Lower leg skin (tissue), 4 donors: ENCODE data around the gene TLCD4. TPM values are rescaled to one million over a fixed set of nuclear protein-coding genes. Genes with fewer than 3 reads are reported as not detected.

ENCODE experiments used
- DNase-seq, 2 donors: peaks; one replicate each; pipeline ENCODE4 v3.0.0-alpha.2; 2019; ENCODE audit warnings: low spot score in 2 of 2
- H3K4me3 ChIP-seq: fragments of 200-600 bp; sonication (generic); 2 replicates; pipeline ENCODE4 v1.5.1; 2017; ENCODE audit warnings: mild to moderate bottlenecking, low read depth; ENCODE audit not compliant: poor library complexity, severe bottlenecking
- POLR2A ChIP-seq, 2 donors: fragments of 450-650 bp; IDR thresholded peaks; one replicate each; pipeline ENCODE4 v1.6.1; 2016 to 2017; ENCODE audit warnings: antibody characterized with exemption in 2 of 2, mild to moderate bottlenecking in 1 of 2, moderate library complexity in 1 of 2
- WGBS, 2 donors: methylation state at CpG; one replicate each; pipeline ENCODE4 v1.1.5; 2018; 5-methylcytosine and 5-hydroxymethylcytosine counted together
- intact Hi-C: fragments of 100-400 bp; cut with DNase I; formaldehyde crosslinking; loops from one replicate; pipeline ENCODE4 v1.15.0; 2023; ENCODE audit warnings: low total_unique reads
- total RNA-seq, 4 donors: library from RNA; depleted of rRNA; stranded (reverse); fragments of >200 nt; gene quantifications; one replicate each; pipeline ENCODE4 v1.1.0, GENCODE V29; 2016
- TF ChIP-seq, protein P1 (sequence below), 3 donors: fragments of 450-650 bp; IDR thresholded peaks; one replicate each; pipeline ENCODE4 v1.5.1; 2016; ENCODE audit warnings: antibody characterized with exemption in 3 of 3, mild to moderate bottlenecking in 3 of 3, moderate library complexity in 2 of 3

Gene TLCD4
- total RNA-seq, 4 donors from 2014 or later: 2.9 to 9.0 (median 4.9) TPM

DNA sequence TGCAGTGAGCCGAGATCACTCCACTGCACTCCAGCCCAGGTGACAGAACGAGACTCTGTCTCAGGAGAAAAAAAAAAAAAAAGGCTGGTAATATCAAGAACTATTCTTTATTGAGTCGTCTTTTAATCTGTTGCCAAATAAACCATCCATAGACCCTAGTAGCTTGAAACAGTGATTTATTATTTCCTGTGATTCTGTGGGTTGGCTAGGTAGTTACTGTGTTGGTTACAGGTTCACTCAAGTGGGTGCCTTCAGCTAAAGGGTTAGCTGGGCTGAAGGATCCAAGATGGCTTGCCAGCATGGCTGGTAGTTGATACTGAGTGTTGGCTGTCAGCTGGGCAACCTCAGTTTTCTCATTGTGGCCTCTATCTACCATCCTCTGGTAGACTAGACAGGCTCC is 9.2 kb downstream of the TLCD4 start:
- H3K4me3 ChIP-seq: no peak overlapping the region
- WGBS, 2 donors: 74 to 78% methylated on average over 3 of the region's 3 CpGs
- DNase-seq: no peak
- intact Hi-C loops: loop anchor here (2.0 kb wide), 1 partner anchor 50 kb away; no protein-coding TSS in a partner anchor
- TF ChIP-seq, protein P1, sequence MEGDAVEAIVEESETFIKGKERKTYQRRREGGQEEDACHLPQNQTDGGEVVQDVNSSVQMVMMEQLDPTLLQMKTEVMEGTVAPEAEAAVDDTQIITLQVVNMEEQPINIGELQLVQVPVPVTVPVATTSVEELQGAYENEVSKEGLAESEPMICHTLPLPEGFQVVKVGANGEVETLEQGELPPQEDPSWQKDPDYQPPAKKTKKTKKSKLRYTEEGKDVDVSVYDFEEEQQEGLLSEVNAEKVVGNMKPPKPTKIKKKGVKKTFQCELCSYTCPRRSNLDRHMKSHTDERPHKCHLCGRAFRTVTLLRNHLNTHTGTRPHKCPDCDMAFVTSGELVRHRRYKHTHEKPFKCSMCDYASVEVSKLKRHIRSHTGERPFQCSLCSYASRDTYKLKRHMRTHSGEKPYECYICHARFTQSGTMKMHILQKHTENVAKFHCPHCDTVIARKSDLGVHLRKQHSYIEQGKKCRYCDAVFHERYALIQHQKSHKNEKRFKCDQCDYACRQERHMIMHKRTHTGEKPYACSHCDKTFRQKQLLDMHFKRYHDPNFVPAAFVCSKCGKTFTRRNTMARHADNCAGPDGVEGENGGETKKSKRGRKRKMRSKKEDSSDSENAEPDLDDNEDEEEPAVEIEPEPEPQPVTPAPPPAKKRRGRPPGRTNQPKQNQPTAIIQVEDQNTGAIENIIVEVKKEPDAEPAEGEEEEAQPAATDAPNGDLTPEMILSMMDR (IDR thresholded peaks at IDR 0.05): no peak
- no peak for TF ChIP-seq POLR2A (IDR thresholded peaks at IDR 0.05)

DNA sequence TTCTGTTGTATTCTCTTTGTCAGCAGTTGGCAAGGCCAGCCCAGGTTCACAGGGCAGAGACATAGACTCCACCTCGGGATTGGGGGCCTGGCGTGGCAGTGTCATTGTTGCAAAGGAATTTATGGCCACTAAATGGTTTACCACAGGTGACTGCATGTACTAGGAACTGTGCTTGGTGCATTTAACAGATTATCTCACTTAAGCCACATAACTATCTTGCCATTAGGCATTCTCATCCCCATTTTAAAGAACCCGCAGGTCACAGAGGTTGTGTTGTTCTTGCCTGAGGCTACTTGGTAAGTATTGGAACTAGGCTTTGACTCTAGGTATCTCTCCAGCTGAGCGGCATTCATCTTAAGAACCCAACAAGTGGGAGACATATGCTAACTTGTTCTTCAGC is 9.7 kb downstream of the TLCD4 start:
- H3K4me3 ChIP-seq: no peak overlapping the region
- TF ChIP-seq POLR2A (IDR thresholded peaks at IDR 0.05): no peak
- TF ChIP-seq, protein P1 (IDR thresholded peaks at IDR 0.05): no peak
- 77 to 88% methylated on average over 4 of the region's 4 CpGs for WGBS, 2 donors
- no peak for DNase-seq
- intact Hi-C loops: loop anchor here (2.0 kb wide), 1 partner anchor 50 kb away; no protein-coding TSS in a partner anchor

DNA sequence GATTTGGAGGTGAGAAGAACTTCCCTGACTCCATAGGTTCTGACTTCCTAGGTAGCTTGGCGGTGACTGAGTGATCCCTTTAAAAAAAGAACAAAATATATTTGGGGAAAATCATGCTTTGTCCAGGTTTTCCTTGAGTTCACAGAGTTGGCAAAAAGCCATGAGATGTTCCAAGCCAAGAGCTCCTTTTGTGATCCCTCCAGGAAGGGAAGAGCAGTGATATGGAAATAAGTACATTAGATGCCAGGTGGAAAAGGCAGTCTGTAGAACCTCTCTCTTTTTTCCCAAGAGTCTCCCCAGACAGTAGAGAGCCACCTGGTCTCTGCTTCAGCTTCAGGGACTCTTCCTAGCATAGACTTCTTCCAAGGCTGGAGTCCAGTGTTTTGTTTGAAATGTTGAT is 10.2 kb downstream of the TLCD4 start:
- H3K4me3 ChIP-seq: no peak overlapping the region
- DNase-seq: no peak
- TF ChIP-seq, protein P1 (IDR thresholded peaks at IDR 0.05): no peak
- no peak for TF ChIP-seq POLR2A (IDR thresholded peaks at IDR 0.05)
- WGBS, 2 donors: 94 to 97% methylated on average over 1 of the region's 1 CpG
- intact Hi-C loops: loop anchor here (2.0 kb wide), 1 partner anchor 51 kb away; no protein-coding TSS in a partner anchor

GRCh38 chr1:95132762-95133161 is 15.6 kb downstream of the TLCD4 start:
- no peak overlapping the region for H3K4me3 ChIP-seq
- no peak for TF ChIP-seq POLR2A (IDR thresholded peaks at IDR 0.05)
- TF ChIP-seq, protein P1 (IDR thresholded peaks at IDR 0.05): no peak
- intact Hi-C loops: no loop called here
- no peak for DNase-seq
- 95 to 97% methylated on average over 1 of the region's 1 CpG for WGBS, 2 donors

DNA sequence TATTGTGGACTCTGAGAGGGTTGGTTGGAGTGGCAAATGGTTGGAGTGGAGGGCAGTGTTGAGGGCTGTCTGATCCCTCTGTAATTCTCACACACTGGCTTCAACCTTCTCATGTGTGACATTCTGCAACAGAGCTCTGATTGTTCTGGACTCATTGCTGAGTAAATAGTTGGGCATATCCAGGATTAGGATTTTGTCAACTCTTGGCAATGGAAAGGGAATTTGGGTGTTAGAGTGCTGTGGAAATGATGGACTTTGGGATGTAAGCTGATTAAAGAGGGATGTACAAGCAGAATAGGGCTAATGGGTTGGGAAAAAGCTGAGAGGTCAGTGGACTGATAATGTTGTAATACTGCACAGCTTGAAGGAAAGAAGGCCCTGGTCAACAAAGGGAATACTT is 16.5 kb downstream of the TLCD4 start:
- H3K4me3 ChIP-seq: no peak overlapping the region
- no peak for DNase-seq
- intact Hi-C loops: no loop called here
- TF ChIP-seq POLR2A (IDR thresholded peaks at IDR 0.05): no peak
- TF ChIP-seq, protein P1 (IDR thresholded peaks at IDR 0.05): no peak

DNA sequence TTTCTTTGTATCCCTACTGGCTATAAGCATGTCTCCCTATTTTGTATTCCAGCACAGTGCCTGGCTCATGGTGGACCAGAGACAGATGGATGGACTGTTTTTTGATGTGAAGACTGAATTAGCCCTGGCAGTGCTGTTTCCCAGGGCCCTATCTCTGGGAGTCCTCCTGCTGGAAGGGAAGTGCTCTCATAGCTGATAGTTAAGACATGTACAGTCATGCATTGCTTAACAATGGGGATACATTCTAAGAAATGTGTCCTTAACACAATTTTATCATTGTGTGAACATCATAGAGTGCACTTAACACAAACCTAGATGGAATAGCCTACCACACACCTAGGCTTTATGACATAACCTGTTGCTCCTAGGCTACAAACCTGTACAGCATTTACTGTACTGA is 21.1 kb downstream of the TLCD4 start:
- DNase-seq: no peak
- intact Hi-C loops: no loop called here
- H3K4me3 ChIP-seq: no peak overlapping the region
- TF ChIP-seq, protein P1 (IDR thresholded peaks at IDR 0.05): no peak
